PC-3 (cell line): ENCODE data around the gene SERPINI1. TPM values are rescaled to one million over a fixed set of nuclear protein-coding genes. Genes with fewer than 3 reads are reported as not detected.

ENCODE experiments used
- ATAC-seq: fragments of 200-7000 bp; cut with Tn5 transposase; 2 replicates; pipeline ENCODE4 v1.9.1; 2020; ENCODE audit warnings: mild to moderate bottlenecking, moderate library complexity
- BruUV-seq: library from RNA; stranded (reverse); fragments of 400-500 nt; replicated peaks from 2 replicates; lab custom pipeline; 2021; lab: Mats Ljungman, UMichigan
- CTCF ChIA-PET: fragments of 300-600 bp; sonication (Branson Sonifier 250); formaldehyde crosslinking; loops from one replicate; lab custom pipeline; 2022; ENCODE audit warnings: antibody characterized with exemption; lab: Charles Lee
- POLR2A ChIA-PET: fragments of 300-600 bp; sonication (Branson Sonifier 250); formaldehyde crosslinking; loops from one replicate; lab custom pipeline; 2022; ENCODE audit warnings: antibody characterized with exemption; ENCODE audit not compliant: unreplicated experiment; lab: Charles Lee
- DNase-seq: peaks from one replicate; pipeline ENCODE4 v3.0.0-alpha.2; 2015
- H2AFZ ChIP-seq: fragments of 300-600 bp; sonication (generic); 2 replicates; pipeline ENCODE4 v1.6.0; 2016; ENCODE audit warnings: antibody characterized with exemption, low read length
- H3F3A ChIP-seq: fragments of 300-600 bp; sonication (generic); one replicate; pipeline ENCODE4 v1.6.0; 2017; ENCODE audit warnings: antibody characterized with exemption, low read length, control low read depth, mild to moderate bottlenecking; ENCODE audit not compliant: unreplicated experiment
- H3K27ac ChIP-seq: fragments of 300-600 bp; sonication (generic); 2 replicates; pipeline ENCODE4 v1.5.1; 2016; ENCODE audit warnings: mild to moderate bottlenecking, low read length
- H3K27me3 ChIP-seq: fragments of 300-600 bp; sonication (generic); 2 replicates; pipeline ENCODE4 v1.6.1; 2016; ENCODE audit warnings: low read length, mixed read lengths
- H3K36me3 ChIP-seq: fragments of 300-600 bp; sonication (generic); 2 replicates; pipeline ENCODE4 v1.6.1; 2016; ENCODE audit warnings: low read depth, mixed run types, low read length, mixed read lengths
- H3K4me1 ChIP-seq: fragments of 300-600 bp; sonication (generic); 2 replicates; pipeline ENCODE4 v1.5.1; 2016; ENCODE audit warnings: low read length; ENCODE audit not compliant: insufficient read depth
- H3K4me2 ChIP-seq: fragments of 300-600 bp; sonication (generic); 2 replicates; pipeline ENCODE4 v1.6.0; 2016; ENCODE audit warnings: low read length
- H3K4me3 ChIP-seq: fragments of 300-600 bp; sonication (generic); 2 replicates; pipeline ENCODE4 v1.5.1; 2016; ENCODE audit warnings: mild to moderate bottlenecking, low read length, mixed read lengths
- H3K79me2 ChIP-seq: fragments of 300-600 bp; sonication (generic); 2 replicates; pipeline ENCODE4 v1.6.1; 2017; ENCODE audit warnings: low read length, mixed read lengths
- H3K9ac ChIP-seq: fragments of 300-600 bp; sonication (generic); 2 replicates; pipeline ENCODE4 v1.6.0; 2016; ENCODE audit warnings: mild to moderate bottlenecking, low read length
- H3K9me2 ChIP-seq: fragments of 300-600 bp; sonication (generic); replicated peaks from 2 replicates; pipeline ENCODE4 v1.6.1; 2016; ENCODE audit warnings: mixed run types, low read length, mixed read lengths
- H3K9me3 ChIP-seq: fragments of 300-600 bp; sonication (generic); 2 replicates; pipeline ENCODE4 v1.6.1; 2016; ENCODE audit warnings: low read length, mixed read lengths
- H4K20me1 ChIP-seq: fragments of 300-600 bp; sonication (generic); 2 replicates; pipeline ENCODE4 v1.6.1; 2016; ENCODE audit warnings: low read length, mixed read lengths
- EZH2 ChIP-seq: fragments of 300-600 bp; sonication (generic); IDR thresholded peaks from one replicate; pipeline ENCODE4 v1.6.1; 2017; ENCODE audit warnings: antibody characterized with exemption, mild to moderate bottlenecking, low read length; ENCODE audit not compliant: unreplicated experiment
- EZH2phosphoT487 ChIP-seq: fragments of 300-600 bp; sonication (generic); IDR thresholded peaks from 2 replicates; pipeline ENCODE4 v1.6.1; 2018; ENCODE audit warnings: mild to moderate bottlenecking, antibody characterized with exemption, low read length, borderline replicate concordance
- intact Hi-C: fragments of 100-400 bp; cut with micrococcal nuclease; formaldehyde crosslinking; loops from 2 replicates; pipeline ENCODE4 v1.9.0; 2023
- total RNA-seq: library from RNA; depleted of rRNA; stranded (reverse); fragments of >200 nt; gene quantifications from 2 replicates; pipeline ENCODE4 v1.2.3, GENCODE V29; 2014
- TF ChIP-seq, protein P1 (sequence below): fragments of 300-600 bp; sonication (generic); conservative IDR thresholded peaks from 2 replicates; pipeline ENCODE4 v1.5.1; 2017; ENCODE audit warnings: antibody characterized with exemption, low read depth, mild to moderate bottlenecking, low read length

SERPINI1 gene
- total RNA-seq, 1 experiment from 2014 or later: 1.3 TPM

DNA sequence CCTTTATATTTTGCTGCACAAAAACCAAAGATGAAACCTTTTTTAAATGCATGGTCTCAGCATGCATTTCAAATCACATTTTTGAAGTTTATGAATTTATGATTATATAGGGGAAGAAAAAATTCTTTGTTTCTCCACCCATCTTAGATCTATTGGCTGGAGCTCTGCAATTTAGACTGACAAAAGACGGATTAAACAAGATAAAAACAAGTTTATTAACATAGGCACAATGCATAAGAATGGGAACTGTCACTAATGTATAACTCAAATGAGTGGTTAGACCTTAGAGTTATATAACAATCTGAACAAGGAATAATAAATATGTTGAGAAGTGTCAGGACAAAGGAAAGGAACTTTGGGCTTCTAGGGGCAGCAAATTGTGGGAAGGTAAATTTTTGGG is 132.5 kb downstream of the SERPINI1 start:
- Histone ChIP-seq H3K79me2 (no peaks in the 10 kb centered on the region), H3K4me2 (no peak overlapping the region), H3K36me3 (no peaks in the 10 kb centered on the region), H3K27me3 (no peaks in the 10 kb centered on the region), H3K4me1 (peaks cover 11% of the 10 kb centered on the region), H3K9me2 (no peaks in the 10 kb centered on the region), H3K4me3 (no peak overlapping the region), H2AFZ (no peak overlapping the region), H3K9ac (no peak overlapping the region), H3K9me3 (no peaks in the 10 kb centered on the region), H3F3A (no peaks in the 10 kb centered on the region), H3K27ac (no peak overlapping the region), H4K20me1 (no peaks in the 10 kb centered on the region)
- intact Hi-C loops: no loop called here
- DNase-seq (no peak), ATAC-seq (no peak)
- BruUV-seq: no TSS peak
- CTCF ChIA-PET: no interaction called here
- TF ChIP-seq, protein P1, sequence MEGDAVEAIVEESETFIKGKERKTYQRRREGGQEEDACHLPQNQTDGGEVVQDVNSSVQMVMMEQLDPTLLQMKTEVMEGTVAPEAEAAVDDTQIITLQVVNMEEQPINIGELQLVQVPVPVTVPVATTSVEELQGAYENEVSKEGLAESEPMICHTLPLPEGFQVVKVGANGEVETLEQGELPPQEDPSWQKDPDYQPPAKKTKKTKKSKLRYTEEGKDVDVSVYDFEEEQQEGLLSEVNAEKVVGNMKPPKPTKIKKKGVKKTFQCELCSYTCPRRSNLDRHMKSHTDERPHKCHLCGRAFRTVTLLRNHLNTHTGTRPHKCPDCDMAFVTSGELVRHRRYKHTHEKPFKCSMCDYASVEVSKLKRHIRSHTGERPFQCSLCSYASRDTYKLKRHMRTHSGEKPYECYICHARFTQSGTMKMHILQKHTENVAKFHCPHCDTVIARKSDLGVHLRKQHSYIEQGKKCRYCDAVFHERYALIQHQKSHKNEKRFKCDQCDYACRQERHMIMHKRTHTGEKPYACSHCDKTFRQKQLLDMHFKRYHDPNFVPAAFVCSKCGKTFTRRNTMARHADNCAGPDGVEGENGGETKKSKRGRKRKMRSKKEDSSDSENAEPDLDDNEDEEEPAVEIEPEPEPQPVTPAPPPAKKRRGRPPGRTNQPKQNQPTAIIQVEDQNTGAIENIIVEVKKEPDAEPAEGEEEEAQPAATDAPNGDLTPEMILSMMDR: no peak
- no peak for TF ChIP-seq EZH2
- no peak for TF ChIP-seq EZH2phosphoT487
- POLR2A ChIA-PET: no interaction called here

DNA sequence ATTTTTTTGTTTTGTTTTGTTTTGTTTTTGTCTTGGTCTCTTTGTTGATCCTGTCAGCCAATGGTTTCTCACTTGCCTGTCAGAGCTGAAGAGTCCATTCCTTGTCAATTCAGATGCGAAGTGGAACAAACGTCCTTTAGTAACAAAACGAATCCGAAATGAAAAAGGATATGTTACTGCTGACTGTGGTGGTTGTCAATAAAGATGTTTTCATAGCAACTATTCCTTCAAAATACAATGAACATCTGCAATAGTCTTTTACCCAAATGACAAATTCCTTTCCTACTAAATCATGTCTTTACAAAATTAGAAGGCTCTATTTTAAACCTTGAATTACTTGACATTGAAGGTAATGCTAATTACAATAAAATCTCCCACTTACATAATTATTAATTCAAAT is 134.7 kb downstream of the SERPINI1 start:
- DNase-seq: no peak
- H3K27me3 ChIP-seq: no peaks in the 10 kb centered on the region
- intact Hi-C loops: no loop called here
- no peaks in the 10 kb centered on the region for H3K9me3 ChIP-seq
- no peaks in the 10 kb centered on the region for H3F3A ChIP-seq
- no peaks in the 10 kb centered on the region for H4K20me1 ChIP-seq
- H3K4me3 ChIP-seq: no peak overlapping the region
- no peaks in the 10 kb centered on the region for H3K79me2 ChIP-seq
- POLR2A ChIA-PET: no interaction called here
- no peak overlapping the region for H3K4me2 ChIP-seq
- BruUV-seq: no TSS peak
- CTCF ChIA-PET: no interaction called here
- no peaks in the 10 kb centered on the region for H3K36me3 ChIP-seq
- H3K4me1 ChIP-seq: peaks cover 10% of the 10 kb centered on the region
- no peak overlapping the region for H2AFZ ChIP-seq
- TF ChIP-seq EZH2: no peak
- no peak for TF ChIP-seq EZH2phosphoT487
- TF ChIP-seq, protein P1: no peak
- ATAC-seq: no peak
- H3K9ac ChIP-seq: no peak overlapping the region
- no peak overlapping the region for H3K27ac ChIP-seq
- H3K9me2 ChIP-seq: no peaks in the 10 kb centered on the region

DNA sequence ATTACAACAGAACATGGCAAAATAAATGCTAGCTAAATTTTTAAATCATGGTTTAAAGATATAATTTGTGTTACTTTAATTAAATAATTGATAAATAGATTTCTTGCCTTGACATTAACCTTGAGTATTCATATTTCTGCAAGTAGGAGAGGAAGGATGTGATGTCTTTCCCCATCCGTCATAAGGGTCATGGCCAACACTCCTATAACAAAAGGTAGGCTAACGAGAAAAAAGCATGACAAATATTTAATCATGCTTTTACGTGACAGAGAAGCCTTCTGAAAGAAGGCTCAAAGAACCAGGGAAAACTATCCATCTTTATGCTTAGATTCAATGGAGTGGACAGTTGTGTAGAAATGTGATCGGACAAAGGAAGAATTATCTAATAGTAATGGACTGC is 135.2 kb downstream of the SERPINI1 start:
- BruUV-seq: no TSS peak
- Histone ChIP-seq H3K9ac (no peak overlapping the region), H4K20me1 (no peaks in the 10 kb centered on the region), H3K27ac (no peak overlapping the region), H3K9me2 (no peaks in the 10 kb centered on the region), H3F3A (no peaks in the 10 kb centered on the region), H3K79me2 (no peaks in the 10 kb centered on the region), H3K36me3 (no peaks in the 10 kb centered on the region), H3K9me3 (no peaks in the 10 kb centered on the region), H3K4me3 (no peak overlapping the region), H3K4me1 (peaks cover 8% of the 10 kb centered on the region), H2AFZ (no peak overlapping the region), H3K4me2 (no peak overlapping the region), H3K27me3 (no peaks in the 10 kb centered on the region)
- intact Hi-C loops: no loop called here
- ATAC-seq: no peak
- DNase-seq: no peak
- TF ChIP-seq, protein P1: no peak
- ChIA-PET POLR2A (no interaction called here), CTCF (no interaction called here)
